Liver (tissue), 9 donors: ENCODE results near the gene KRT77. TPM values are rescaled to one million over a fixed set of nuclear protein-coding genes. Genes with fewer than 3 reads are reported as not detected.

Experiments
- DNase-seq: peaks from one replicate; pipeline ENCODE4 v3.0.0-alpha.2; 2017; ENCODE audit warnings: low spot score
- H3K27ac ChIP-seq, 2 donors: one replicate each; pipeline ENCODE4 v1.7.0; 2013; ENCODE audit warnings: inconsistent platforms in 2 of 2, low read length in 2 of 2, control low read depth in 1 of 2, low read depth in 1 of 2, mild to moderate bottlenecking in 1 of 2
- H3K27me3 ChIP-seq, 4 donors: one replicate each; pipeline versions ENCODE4 v1.6.1 to v1.7.0; 2013; ENCODE audit warnings: low read length in 3 of 4, inconsistent platforms in 1 of 4, mild to moderate bottlenecking in 1 of 4, moderate library complexity in 1 of 4; ENCODE audit not compliant: control insufficient read depth in 4 of 4, insufficient read depth in 4 of 4
- H3K36me3 ChIP-seq, 4 donors: one replicate each; pipeline versions ENCODE4 v1.6.1 to v1.7.0; 2013; ENCODE audit warnings: low read length in 3 of 4, mild to moderate bottlenecking in 3 of 4, low read depth in 1 of 4, moderate library complexity in 1 of 4; ENCODE audit not compliant: control insufficient read depth in 4 of 4, insufficient read depth in 3 of 4
- H3K4me1 ChIP-seq, 4 donors: one replicate each; pipeline versions ENCODE4 v1.6.1 to v1.7.0; 2013; ENCODE audit warnings: low read length in 3 of 4, mild to moderate bottlenecking in 3 of 4, moderate library complexity in 1 of 4; ENCODE audit not compliant: control insufficient read depth in 4 of 4, insufficient read depth in 4 of 4
- H3K4me3 ChIP-seq, 3 donors: one replicate each; pipeline versions ENCODE4 v1.6.1 to v1.7.0; 2013; ENCODE audit warnings: low read length in 3 of 3, control low read depth in 1 of 3, low read depth in 1 of 3, mild to moderate bottlenecking in 1 of 3
- H3K9ac ChIP-seq, 2 donors: one replicate each; pipeline ENCODE4 v1.7.0; 2013; ENCODE audit warnings: low read length in 2 of 2, mild to moderate bottlenecking in 2 of 2, moderate library complexity in 2 of 2, control low read depth in 1 of 2, low read depth in 1 of 2
- H3K9me3 ChIP-seq, 4 donors: one replicate each; pipeline versions ENCODE4 v1.6.1 to v1.7.0; 2013; ENCODE audit warnings: low read length in 3 of 4; ENCODE audit not compliant: control insufficient read depth in 4 of 4
- ATF3 ChIP-seq: IDR thresholded peaks from 2 replicates; pipeline ENCODE4 v1.6.1; 2016; ENCODE audit warnings: antibody characterized with exemption
- EGR1 ChIP-seq, 2 donors: IDR thresholded peaks; 2 replicates each; pipeline ENCODE4 v1.6.1; 2016 to 2018; ENCODE audit warnings: antibody characterized with exemption in 2 of 2, low read depth in 2 of 2
- FOXA1 ChIP-seq: IDR thresholded peaks from 2 replicates; pipeline ENCODE4 v1.6.1; 2016; ENCODE audit warnings: antibody characterized with exemption
- HNF4G ChIP-seq: IDR thresholded peaks from 2 replicates; pipeline ENCODE4 v1.6.1; 2016; ENCODE audit warnings: antibody characterized with exemption
- RAD21 ChIP-seq, 2 donors: IDR thresholded peaks; 2 replicates each; pipeline ENCODE4 v1.6.1; 2016; ENCODE audit warnings: antibody characterized with exemption in 2 of 2, mild to moderate bottlenecking in 2 of 2
- YY1 ChIP-seq: IDR thresholded peaks from 2 replicates; pipeline ENCODE4 v1.6.1; 2016; ENCODE audit warnings: antibody characterized with exemption, mild to moderate bottlenecking
- ZBTB33 ChIP-seq: IDR thresholded peaks from 2 replicates; pipeline ENCODE4 v1.6.1; 2016; ENCODE audit warnings: antibody characterized with exemption
- WGBS: extraction: QIAGEN DNeasy Blood & Tissue Kit; methylation state at CpG from one replicate; pipeline ENCODE4 v1.1.7; 2013; 5-methylcytosine and 5-hydroxymethylcytosine counted together
- polyA plus RNA-seq, 2 donors: library from polyadenylated mRNA; stranded (reverse) in 1 of 2; unstranded in 1 of 2; fragments of 200-250 nt in 1 of 2; fragments of >200 nt in 1 of 2; fragmentation: Nextera tagmentation in 1 of 2; extraction: Ambion mirVana in 1 of 2; gene quantifications; one replicate each; pipeline versions ENCODE4 v1.2.1 to v1.2.3, GENCODE V29; 2013 to 2015
- total RNA-seq, 2 donors: library from RNA; depleted of rRNA; stranded (reverse); fragments of >200 nt; gene quantifications; one replicate each; pipeline ENCODE4 v1.2.3, GENCODE V29; 2014
- TF ChIP-seq, protein P1 (sequence below): IDR thresholded peaks from 2 replicates; pipeline ENCODE4 v1.6.1; 2016; ENCODE audit warnings: antibody characterized with exemption
- TF ChIP-seq, protein P2 (sequence below): IDR thresholded peaks from 2 replicates; pipeline ENCODE4 v1.6.1; 2016; ENCODE audit warnings: antibody characterized with exemption, mild to moderate bottlenecking
- donor health status: healthy.
- donor health status: healthy.
- donor health status: healthy.
- donor health status: healthy.
- donor health status: healthy.

KRT77 gene
- total and polyA plus RNA-seq, 4 donors: not detected

- Histone ChIP-seq H3K4me3 (no peak overlapping the region), H3K27ac (no peak overlapping the region), H3K27me3 (no peaks in the 10 kb centered on the region), H3K9me3 (no peaks in the 10 kb centered on the region), H3K9ac (no peak overlapping the region), H3K4me1 (no peaks in the 10 kb centered on the region), H3K36me3 (no peaks in the 10 kb centered on the region)
- TF ChIP-seq ZBTB33 (no peak), RAD21 (IDR thresholded peaks at IDR 0.05) (no peak), YY1 (no peak), HNF4G (no peak), EGR1 (IDR thresholded peaks at IDR 0.05; ENCODE audit: low read depth in 2 of 2) (no peak), FOXA1 (no peak)
- TF ChIP-seq, protein P1, sequence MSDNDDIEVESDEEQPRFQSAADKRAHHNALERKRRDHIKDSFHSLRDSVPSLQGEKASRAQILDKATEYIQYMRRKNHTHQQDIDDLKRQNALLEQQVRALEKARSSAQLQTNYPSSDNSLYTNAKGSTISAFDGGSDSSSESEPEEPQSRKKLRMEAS: no peak
- WGBS: 78% methylated on average over 3 of the region's 3 CpGs
- DNase-seq: no peak
Observed at GRCh38 chr12:52742822-52743457, 39.6 kb upstream of the KRT77 start.

- H3K27me3 ChIP-seq: no peaks in the 10 kb centered on the region
Observed at GRCh38 chr12:52742196-52742580, 38.9 kb upstream of the KRT77 start.

More at GRCh38 chr12:52742196-52742580, 38.9 kb upstream of the KRT77 start:
- H3K4me1 ChIP-seq: no peaks in the 10 kb centered on the region
- no peaks in the 10 kb centered on the region for H3K36me3 ChIP-seq
- no peak overlapping the region for H3K9ac ChIP-seq
- no peak for DNase-seq
- no peaks in the 10 kb centered on the region for H3K9me3 ChIP-seq
- WGBS: 71% methylated on average over 7 of the region's 7 CpGs
- no peak overlapping the region for H3K4me3 ChIP-seq
- TF ChIP-seq ATF3 (no peak), YY1 (no peak)
- TF ChIP-seq, protein P2, sequence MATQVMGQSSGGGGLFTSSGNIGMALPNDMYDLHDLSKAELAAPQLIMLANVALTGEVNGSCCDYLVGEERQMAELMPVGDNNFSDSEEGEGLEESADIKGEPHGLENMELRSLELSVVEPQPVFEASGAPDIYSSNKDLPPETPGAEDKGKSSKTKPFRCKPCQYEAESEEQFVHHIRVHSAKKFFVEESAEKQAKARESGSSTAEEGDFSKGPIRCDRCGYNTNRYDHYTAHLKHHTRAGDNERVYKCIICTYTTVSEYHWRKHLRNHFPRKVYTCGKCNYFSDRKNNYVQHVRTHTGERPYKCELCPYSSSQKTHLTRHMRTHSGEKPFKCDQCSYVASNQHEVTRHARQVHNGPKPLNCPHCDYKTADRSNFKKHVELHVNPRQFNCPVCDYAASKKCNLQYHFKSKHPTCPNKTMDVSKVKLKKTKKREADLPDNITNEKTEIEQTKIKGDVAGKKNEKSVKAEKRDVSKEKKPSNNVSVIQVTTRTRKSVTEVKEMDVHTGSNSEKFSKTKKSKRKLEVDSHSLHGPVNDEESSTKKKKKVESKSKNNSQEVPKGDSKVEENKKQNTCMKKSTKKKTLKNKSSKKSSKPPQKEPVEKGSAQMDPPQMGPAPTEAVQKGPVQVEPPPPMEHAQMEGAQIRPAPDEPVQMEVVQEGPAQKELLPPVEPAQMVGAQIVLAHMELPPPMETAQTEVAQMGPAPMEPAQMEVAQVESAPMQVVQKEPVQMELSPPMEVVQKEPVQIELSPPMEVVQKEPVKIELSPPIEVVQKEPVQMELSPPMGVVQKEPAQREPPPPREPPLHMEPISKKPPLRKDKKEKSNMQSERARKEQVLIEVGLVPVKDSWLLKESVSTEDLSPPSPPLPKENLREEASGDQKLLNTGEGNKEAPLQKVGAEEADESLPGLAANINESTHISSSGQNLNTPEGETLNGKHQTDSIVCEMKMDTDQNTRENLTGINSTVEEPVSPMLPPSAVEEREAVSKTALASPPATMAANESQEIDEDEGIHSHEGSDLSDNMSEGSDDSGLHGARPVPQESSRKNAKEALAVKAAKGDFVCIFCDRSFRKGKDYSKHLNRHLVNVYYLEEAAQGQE: no peak
- TF ChIP-seq, protein P1: no peak
- no peak overlapping the region for H3K27ac ChIP-seq
